ENCODE data around the gene TFE3.
"Not testable (repeated sequence)": the region's sequence is repeated elsewhere in the genome, so short reads cannot be mapped to it uniquely, and the experiment has no call there.

TFE3 gene

GRCh38 chrX:49002091-49002935 lies 40.8 kb downstream of the TFE3 start, which contains the start of gene GRIPAP1:
Gene GRIPAP1, minus strand, starts transcription at chrX:49002264. Its CDS starts 35 bp downstream, at chrX:49002229.
- DNase-seq (ENCODE audit: low read depth in 2 of 2, low spot score in 1 of 2): peak; percentile 41 to 59

- peak; percentile 8 to 16 for DNase-seq (ENCODE audit: low read depth in 2 of 2, low spot score in 1 of 2)
Observed at GRCh38 chrX:49001521-49002090, 41.6 kb downstream of the TFE3 start.

GRCh38 chrX:49000636-49001035 lies 42.5 kb downstream of the TFE3 start:
- DNase-seq (ENCODE audit: low read depth in 2 of 2, low spot score in 1 of 2): no peak

GRCh38 chrX:48999030-48999429 lies 44.1 kb downstream of the TFE3 start:
- DNase-seq (ENCODE audit: low read depth in 2 of 2, low spot score in 1 of 2): no peak

GRCh38 chrX:48998391-48998790 lies 44.8 kb downstream of the TFE3 start:
- no peak for DNase-seq (ENCODE audit: low read depth in 2 of 2, low spot score in 1 of 2)

- no peak for DNase-seq (ENCODE audit: low read depth in 2 of 2, low spot score in 1 of 2)
Observed at GRCh38 chrX:48997865-48998264, 45.3 kb downstream of the TFE3 start.

GRCh38 chrX:48997455-48997854 lies 45.7 kb downstream of the TFE3 start:
- no peak for DNase-seq (ENCODE audit: low read depth in 2 of 2, low spot score in 1 of 2)

GRCh38 chrX:48996969-48997368 lies 46.2 kb downstream of the TFE3 start:
- DNase-seq (ENCODE audit: low read depth in 2 of 2, low spot score in 1 of 2): no peak

- DNase-seq (ENCODE audit: low read depth in 2 of 2, low spot score in 1 of 2): no peak
Observed at GRCh38 chrX:48992341-48992740, 50.8 kb downstream of the TFE3 start.

GRCh38 chrX:48989483-48989882 lies 53.7 kb downstream of the TFE3 start:
- DNase-seq (ENCODE audit: low read depth in 2 of 2, low spot score in 1 of 2): no peak

- no peak for DNase-seq (ENCODE audit: low read depth in 2 of 2, low spot score in 1 of 2)
Observed at GRCh38 chrX:48983896-48984295, 59.3 kb downstream of the TFE3 start.

- DNase-seq (ENCODE audit: low read depth in 2 of 2, low spot score in 1 of 2): no peak
Observed at GRCh38 chrX:48983081-48983480, 60.1 kb downstream of the TFE3 start.

GRCh38 chrX:48981178-48981577 lies 62.0 kb downstream of the TFE3 start:
- no peak for DNase-seq (ENCODE audit: low read depth in 2 of 2, low spot score in 1 of 2)

- not testable (repeated sequence) for DNase-seq (ENCODE audit: low read depth in 2 of 2, low spot score in 1 of 2)
Observed at GRCh38 chrX:48980341-48980740, 62.8 kb downstream of the TFE3 start.

All from stimulated activated CD8-positive, alpha-beta memory T cell treated with anti-CD3 and anti-CD28 coated beads, Interleukin-4, amount 100 ng/mL, for 1 hour (primary cell).